Measurements from ENCODE around the gene DSTN.

Gene DSTN

DNA sequence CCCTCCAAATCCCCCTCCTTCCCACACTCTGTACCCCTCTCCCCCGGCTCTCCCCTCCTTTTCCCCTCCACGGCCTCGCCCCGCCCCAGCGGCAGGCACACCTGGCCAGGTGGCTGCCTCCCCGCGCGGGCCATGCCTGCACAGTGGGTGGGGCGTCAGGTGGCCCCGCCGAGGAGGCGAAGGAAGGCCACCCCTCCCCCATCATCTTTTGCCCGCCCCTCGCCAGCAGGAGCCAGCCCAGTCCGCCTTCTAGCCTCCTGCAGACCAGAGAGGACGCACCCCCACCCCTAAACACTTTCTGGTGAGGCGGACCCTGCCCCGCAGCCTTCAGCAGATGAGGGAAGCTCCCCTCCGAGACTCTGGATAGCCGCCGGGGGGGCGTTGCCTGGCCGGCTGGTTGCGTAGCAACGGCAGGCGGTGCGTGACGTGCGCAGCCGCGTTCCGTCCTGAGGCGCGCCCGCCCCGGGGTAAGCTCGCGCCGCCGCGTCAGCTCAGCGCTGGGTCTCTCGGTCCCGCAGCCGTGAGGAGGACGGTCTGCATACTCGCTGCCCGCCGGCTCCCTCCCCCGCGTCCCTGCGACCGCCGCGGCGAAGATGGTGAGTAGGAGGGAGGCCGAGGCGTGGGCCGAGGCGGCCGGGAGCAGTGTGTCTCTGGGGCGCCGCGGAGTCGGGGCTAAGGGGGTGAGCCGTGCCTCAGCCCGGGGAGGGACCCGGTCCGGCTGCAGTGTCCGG is at the start of gene DSTN:
TSS of gene DSTN (plus strand) at position 460 of the 731 bp plus-strand sequence. CDS start at position 594, 134 bp downstream.
- peak; percentile 92 for DNase-seq

GRCh38 chr20:17520583-17520982 is 49.3 kb upstream of the DSTN start:
- no peak for DNase-seq

DNA sequence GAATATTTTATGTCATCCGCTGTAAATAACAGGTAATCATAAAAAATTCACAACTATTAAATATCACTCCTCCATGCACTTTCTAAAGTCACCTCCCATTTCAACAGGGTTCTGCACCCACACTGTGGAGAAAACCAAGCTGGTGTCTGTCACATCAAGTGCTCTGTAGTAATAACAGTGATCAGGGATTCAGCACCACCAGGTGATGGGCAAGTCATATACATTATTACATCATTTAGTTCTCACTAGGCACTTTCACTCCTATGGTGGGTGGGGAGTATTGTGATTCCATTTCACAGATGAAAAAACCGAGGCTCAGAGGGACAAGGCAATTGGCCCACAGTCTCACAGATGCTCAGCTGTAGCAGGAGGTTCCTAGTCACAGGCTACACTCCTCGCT is 47.3 kb upstream of the DSTN start:
- DNase-seq = no peak

GRCh38 chr20:17523326-17523725 is 46.5 kb upstream of the DSTN start:
- DNase-seq = no peak

DNA sequence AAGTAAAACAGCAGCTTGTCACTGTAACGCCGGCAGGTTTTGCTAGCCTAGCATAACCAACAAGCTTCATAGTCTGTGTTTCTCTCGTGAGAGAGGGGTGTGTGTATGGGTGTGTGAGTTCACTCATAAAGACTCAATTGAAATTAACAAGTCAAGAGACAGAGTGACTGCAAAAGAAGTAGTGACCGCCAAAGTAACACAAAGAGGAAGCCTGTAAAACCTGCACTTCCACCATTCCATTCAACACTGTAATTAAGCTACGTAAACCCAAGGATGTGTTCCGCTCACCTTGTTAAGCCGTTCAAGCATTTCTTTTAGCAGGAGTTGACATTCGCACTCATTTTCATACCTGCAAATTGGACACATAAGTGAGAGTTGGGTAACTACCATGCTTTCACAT is 45.3 kb upstream of the DSTN start:
- DNase-seq = no peak

GRCh38 chr20:17525132-17525531 is 44.7 kb upstream of the DSTN start:
- DNase-seq = no peak

DNA sequence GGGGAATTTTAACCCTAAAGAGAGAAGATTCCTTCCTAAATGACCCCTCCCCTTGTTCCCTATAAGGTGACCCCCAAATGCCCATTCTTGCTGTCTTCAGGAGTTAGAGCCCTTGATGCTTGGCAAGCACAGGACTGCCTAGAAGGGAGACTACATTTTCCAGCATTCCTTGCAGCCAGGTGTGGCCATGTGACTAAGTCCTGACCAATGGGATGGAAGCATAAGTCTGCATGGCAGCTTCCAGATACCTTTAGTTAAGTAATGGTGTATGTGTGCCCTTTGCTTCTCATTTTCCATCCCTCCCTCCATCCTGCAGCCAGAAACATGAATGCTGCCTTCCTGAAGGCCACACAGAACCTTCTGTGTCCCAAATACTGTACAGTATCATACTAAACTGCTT is 44.2 kb upstream of the DSTN start:
- DNase-seq = peak; percentile 61

DNA sequence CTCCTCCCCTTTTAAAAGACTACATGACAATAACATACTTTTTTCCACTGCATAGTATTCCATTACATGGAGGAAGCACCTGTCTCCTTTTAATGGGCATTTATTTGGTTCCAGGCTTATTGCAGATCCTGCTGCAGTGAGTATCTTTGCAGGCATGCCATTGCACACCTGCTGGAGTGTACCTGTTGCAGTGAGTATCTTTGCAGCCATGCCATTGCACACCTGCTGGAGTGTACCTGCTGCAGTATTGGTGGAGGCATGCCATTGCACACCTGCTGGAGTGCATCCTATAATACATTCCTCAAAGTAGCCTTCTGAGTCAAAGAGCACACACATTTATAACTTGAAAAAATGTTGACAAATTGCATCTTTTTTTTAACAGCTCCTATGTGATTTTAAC is 40.3 kb upstream of the DSTN start:
- no peak for DNase-seq

DNA sequence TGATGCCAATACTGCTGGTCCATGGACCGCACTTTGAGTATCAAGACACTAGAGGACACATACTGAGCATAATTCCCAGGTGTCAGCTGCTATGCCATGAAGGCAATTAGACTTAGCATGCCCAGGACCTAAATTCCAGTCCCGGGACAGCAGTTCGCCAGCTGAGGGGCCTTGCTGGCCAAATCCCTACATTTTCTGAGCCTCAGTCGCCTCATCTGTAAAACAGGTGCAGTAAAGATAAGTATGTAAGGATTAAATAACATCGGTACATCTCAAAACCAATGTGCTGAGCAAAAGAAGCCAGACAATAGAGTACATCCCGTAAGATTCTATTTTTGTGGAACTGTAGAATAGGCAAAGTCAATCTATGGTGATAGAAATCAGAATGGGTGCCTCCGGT is 39.7 kb upstream of the DSTN start:
- DNase-seq = no peak

DNA sequence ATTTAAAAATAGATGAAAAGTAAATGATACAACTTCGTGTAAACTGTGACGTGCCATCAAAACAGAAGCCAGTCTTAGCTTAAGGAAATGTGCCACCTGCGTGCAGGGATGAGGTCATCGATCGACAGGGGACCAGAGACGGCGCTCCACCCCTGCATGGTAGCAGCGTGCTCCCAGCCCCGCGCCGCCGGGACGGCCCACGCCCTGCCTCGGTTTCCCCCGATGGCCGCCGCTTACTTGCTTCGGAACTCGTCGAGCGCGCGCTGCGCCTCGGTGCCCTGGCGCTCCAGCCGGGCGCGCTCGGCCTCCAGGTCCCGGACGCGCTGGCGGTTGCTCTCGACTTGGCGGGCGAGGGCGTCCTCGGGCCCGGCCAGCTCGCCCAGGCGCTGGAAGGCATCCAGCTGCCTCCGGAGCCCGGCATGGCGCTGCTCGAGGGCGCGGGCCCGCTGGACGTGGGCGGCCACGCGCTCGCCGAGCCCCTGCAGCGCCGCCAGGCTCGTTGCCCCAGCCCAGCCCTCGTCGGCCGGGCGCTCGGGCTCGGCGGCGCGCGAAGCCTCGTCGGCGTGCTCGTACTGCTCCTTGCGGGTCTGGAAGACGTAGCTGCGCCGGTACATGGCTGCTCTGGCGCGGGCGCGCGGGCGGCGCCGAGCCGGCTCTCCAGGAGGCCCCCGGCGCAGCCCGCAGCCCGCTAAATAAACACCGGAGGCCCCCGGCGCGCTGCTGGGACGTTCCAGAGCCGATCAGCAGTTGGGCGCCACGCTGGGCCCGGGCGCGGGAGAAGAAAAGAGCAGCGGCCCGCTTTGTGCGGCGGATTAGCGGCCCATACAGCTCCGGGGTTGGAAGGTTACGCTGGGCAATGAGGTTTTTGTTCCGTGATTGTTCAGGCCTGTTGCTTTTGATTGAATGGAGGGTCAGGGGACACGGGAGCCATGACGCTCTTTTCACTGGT is 38.9 kb upstream of the DSTN start, which contains the start of gene BFSP1:
TSS of gene BFSP1 (minus strand) at position 664 of the 949 bp plus-strand sequence. CDS start at position 614, 50 bp downstream.
- peak; percentile 80 for DNase-seq

- no peak for DNase-seq
Measured at GRCh38 chr20:17531665-17532025, 38.2 kb upstream of the DSTN start.

DNA sequence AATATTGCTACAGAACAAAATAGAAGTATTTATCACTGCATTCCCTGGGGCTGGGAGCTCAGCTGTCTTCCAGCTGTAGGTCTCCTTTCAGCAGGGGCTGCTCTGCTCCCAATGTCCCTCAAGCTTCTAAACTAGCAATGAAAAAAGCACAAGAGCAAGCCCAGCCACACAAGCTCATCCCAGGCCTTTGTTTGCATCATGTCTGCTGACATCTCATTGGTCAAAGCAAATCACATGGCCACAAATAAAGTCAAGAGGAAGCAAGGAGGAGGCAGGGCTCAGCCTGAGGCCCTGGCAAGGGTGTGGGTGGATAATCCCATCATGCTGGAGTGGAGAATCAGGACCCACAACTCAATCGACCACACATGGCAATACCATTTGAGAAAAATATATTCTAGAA is 36.5 kb upstream of the DSTN start:
- DNase-seq = peak; percentile 78

- DNase-seq = no peak
Measured at GRCh38 chr20:17534077-17534476, 35.8 kb upstream of the DSTN start.

- DNase-seq = peak; percentile 56
Measured at GRCh38 chr20:17536944-17537444, 32.9 kb upstream of the DSTN start.

GRCh38 chr20:17537959-17538358 is 31.9 kb upstream of the DSTN start:
- no peak for DNase-seq

- DNase-seq = no peak
Measured at GRCh38 chr20:17538517-17539170, 31.2 kb upstream of the DSTN start.

- DNase-seq = no peak
Measured at GRCh38 chr20:17541596-17541995, 28.3 kb upstream of the DSTN start.

DNA sequence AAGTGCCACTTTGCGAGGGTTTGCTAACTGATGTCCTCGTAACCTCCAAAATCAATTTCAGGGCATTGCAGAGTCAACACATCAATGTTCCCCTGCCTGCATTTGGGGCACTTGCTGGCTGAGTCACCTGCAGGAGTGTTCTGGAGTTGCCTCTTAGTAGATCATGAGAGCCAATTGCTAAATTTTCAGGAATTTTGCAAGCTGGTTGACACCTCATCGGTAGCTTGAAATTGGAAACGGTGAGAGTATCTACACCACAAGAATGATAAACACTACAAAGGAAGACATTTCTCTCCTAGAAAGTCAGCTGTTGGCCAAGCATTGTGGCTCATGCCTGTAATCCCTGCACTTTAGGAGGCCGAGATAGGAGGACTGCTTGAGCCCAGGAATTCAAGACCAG is 27.9 kb upstream of the DSTN start:
- DNase-seq = no peak

DNA sequence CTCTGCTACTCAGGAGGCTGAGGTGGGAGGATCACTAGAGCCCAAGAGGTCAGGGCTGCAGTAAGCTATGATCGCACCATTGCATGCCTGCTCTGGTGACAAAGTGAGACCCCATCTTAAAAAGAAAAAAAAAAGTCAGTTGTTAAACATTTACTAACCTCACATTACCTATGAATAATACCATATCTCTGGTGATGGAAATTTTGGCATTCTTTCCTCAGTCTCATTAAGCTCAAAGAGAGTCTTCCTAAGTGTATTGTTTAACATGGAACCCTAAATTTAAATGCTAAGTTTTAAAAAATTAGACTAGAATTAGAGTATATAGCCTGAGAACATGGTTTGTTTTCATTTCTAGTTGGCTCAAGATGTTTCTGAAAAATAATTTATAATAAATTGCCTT is 27.4 kb upstream of the DSTN start:
- no peak for DNase-seq

DNA sequence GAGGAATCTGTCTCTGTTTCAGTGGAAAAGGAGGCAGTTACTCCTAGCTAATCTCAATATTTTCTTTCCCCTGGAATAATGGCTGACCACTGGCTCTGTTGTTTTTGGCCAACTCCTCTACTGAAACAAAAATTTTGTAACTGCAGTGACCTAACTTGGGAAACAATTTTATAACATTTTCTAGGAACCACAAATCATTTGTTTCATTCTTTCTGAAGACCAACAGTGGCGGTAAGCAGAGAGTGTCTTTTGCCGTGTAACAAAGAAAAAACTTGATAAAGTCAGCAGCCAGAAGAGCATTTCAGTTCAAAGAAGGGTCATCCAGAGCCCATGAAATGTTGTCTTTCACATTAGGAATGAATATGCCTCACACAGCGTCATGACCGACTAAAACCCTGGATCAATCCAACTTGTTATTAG is 26.9 kb upstream of the DSTN start:
- DNase-seq = no peak

GRCh38 chr20:17543531-17544131 is 26.2 kb upstream of the DSTN start:
- no peak for DNase-seq

DNA sequence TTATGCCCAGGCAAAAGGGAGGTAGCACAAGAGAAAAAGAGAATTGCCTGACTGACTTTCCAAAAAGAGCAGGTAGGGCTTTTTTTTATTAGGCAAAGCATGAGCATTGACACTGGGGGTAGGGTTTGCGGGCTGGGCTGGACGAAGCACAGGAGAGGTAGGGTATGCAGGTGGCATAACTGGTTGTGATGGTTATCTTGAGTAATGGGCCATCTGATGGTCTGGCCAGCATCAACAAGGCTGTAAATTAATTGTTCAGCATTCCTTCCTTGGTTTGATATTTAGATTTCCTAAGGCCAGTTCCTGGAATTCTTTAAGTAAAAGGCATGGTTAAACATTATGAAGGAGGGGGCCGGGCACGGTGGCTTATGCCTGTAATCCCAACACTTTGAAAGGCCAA is 24.7 kb upstream of the DSTN start:
- DNase-seq = no peak

- DNase-seq = no peak
Measured at GRCh38 chr20:17549131-17549530, 20.7 kb upstream of the DSTN start.

Data from NCI-H2029 (cell line).